ENCODE results near the gene DCHS2.

DCHS2 gene

DNA sequence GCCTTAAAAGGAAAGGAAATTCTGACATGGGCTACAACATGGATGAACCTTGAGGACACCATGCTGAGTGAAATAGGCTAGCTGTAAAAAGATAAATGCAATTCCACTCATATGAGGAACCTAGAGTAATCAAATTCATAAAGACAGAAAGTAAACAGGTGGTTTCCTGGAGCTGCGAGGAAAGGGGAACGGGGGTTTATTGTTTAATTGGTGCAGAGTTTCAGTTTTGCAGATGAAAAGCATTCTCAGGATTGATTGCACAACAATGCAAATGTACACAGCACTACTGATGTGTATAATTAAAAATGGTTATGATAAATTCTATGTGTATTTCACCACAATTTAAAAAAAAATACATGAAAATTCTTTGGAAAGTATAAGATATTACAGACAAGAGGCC, 34.6 kb upstream of the DCHS2 start:
- in situ Hi-C loops (cut with MboI; ENCODE audit: low pct_unique_long_range_greater_than_20kb, low sequenced_read_pairs, unreplicated experiment) = no loop called here
- DNase-seq (ENCODE audit: low spot score) = no peak
- TF ChIP-seq, protein P1, sequence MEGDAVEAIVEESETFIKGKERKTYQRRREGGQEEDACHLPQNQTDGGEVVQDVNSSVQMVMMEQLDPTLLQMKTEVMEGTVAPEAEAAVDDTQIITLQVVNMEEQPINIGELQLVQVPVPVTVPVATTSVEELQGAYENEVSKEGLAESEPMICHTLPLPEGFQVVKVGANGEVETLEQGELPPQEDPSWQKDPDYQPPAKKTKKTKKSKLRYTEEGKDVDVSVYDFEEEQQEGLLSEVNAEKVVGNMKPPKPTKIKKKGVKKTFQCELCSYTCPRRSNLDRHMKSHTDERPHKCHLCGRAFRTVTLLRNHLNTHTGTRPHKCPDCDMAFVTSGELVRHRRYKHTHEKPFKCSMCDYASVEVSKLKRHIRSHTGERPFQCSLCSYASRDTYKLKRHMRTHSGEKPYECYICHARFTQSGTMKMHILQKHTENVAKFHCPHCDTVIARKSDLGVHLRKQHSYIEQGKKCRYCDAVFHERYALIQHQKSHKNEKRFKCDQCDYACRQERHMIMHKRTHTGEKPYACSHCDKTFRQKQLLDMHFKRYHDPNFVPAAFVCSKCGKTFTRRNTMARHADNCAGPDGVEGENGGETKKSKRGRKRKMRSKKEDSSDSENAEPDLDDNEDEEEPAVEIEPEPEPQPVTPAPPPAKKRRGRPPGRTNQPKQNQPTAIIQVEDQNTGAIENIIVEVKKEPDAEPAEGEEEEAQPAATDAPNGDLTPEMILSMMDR (IDR thresholded peaks at IDR 0.05; ENCODE audit: extremely low read depth, insufficient read depth, missing control alignments) = no peak

DNA sequence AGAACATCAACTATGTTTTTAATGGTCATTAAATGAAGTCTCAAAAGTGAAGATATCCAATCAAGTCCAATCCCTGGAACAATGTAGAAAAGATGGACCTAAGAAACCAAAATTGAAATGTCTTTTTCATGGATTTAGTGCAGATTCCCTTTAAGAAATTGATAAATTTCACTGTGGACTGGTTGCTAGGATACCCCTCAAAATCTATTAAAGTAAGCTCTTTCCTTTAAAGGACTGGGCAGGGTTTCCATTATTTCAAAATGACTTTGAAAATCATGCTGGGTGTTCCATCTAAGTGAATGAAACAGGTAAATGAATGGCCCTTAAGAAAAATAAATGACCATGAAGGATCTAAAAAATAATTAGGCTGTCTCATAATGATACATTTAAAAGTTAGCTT, 30.0 kb upstream of the DCHS2 start:
- TF ChIP-seq, protein P1 (IDR thresholded peaks at IDR 0.05; ENCODE audit: extremely low read depth, insufficient read depth, missing control alignments) = no peak
- DNase-seq (ENCODE audit: low spot score) = no peak
- in situ Hi-C loops (cut with MboI; ENCODE audit: low pct_unique_long_range_greater_than_20kb, low sequenced_read_pairs, unreplicated experiment) = no loop called here

DNA sequence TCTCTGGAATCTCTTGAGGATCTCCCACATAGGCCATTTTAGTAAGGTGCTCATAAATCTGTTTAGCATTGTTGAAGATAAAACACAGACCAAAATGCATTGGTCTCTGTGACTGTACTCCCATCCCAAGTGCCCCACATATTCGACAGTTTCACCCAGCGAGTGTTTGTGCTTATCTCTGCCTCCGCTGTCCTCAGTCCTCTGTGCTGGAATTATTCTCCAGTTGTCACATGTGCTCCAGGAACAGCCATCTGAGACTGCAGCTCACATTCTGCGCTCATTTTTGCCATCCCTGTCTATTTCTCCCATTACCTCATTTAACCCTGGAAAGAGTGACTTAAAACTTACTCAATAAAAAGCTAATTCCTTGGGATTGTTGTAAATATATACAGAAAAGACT, 27.6 kb upstream of the DCHS2 start:
- in situ Hi-C loops (cut with MboI; ENCODE audit: low pct_unique_long_range_greater_than_20kb, low sequenced_read_pairs, unreplicated experiment) = no loop called here
- DNase-seq (ENCODE audit: low spot score) = no peak
- TF ChIP-seq, protein P1 (IDR thresholded peaks at IDR 0.05; ENCODE audit: extremely low read depth, insufficient read depth, missing control alignments) = no peak

DNA sequence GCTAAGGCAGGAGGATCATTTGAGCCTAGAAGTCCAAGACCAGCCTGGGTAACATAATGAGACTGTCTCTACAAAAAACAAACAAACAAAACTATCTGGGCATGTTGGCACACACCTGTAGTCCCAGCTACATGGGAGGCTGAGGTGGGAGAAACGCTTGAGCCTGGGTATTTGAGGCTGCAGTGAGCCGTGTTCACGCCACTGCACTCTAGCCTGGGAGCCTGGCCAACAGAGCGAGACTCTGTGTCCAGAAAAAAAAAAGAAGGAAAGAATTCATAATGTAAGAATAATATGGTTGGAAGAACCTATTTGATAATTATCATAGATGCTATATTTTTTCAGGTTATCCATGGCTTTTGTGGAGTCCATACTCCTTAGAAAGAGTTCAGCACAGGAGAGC, 26.0 kb upstream of the DCHS2 start:
- TF ChIP-seq, protein P1 (IDR thresholded peaks at IDR 0.05; ENCODE audit: extremely low read depth, insufficient read depth, missing control alignments) = no peak
- in situ Hi-C loops (cut with MboI; ENCODE audit: low pct_unique_long_range_greater_than_20kb, low sequenced_read_pairs, unreplicated experiment) = no loop called here
- DNase-seq (ENCODE audit: low spot score) = no peak

DNA sequence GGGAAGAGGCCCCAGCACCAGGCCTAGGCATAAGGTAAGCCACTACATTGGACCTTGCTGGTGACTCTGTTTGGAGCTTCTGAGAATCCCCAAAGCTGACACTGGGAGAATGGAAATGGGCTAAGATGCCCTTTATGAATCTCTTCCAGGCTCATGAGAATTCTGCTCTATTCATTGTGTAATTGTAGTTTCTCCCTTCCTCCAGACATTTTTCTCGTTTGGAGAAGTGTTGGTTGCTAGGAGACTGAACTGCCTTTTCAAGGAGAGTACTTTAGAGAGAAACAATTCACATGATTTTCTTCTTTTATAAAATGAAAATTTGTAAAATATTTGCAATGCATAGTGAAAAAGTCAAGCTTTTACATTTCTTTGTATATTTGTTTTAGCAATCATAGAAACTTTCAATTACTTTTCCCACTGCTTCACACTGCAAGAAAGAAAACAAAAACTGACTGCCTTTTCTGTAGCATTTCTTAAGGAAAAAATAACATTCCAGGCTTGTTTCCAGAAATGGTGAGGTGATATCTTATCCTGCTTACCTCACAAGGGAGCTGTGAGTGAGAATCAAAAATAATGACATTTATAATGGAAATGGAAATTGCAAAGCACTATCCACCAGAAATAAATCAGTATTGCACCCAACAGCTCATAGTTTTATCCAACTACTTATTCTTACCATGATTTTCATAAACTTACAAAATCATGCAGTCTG, 24.9 kb upstream of the DCHS2 start:
- DNase-seq (ENCODE audit: low spot score) = no peak
- TF ChIP-seq, protein P1 (IDR thresholded peaks at IDR 0.05; ENCODE audit: extremely low read depth, insufficient read depth, missing control alignments) = no peak
- in situ Hi-C loops (cut with MboI; ENCODE audit: low pct_unique_long_range_greater_than_20kb, low sequenced_read_pairs, unreplicated experiment) = no loop called here

DNA sequence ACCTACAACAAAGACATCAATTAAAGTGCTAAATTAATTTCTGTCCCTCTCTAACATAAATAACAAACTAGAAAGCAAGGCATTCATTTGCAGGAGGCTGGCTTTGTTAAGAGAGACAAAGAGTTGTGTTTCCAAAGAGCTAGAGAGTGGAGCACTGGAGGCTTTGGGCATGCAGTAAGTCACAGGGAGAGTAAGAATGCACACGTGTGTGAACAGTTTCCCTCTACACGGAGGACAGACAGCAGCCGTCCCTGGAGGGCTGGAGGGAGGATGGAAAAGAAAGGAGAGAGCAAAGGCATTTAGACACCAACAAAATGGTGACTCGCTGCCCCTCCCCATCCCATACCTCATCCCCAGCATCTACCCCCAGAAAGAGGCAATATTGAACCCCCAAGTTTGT, 20.4 kb upstream of the DCHS2 start:
- TF ChIP-seq, protein P1 (IDR thresholded peaks at IDR 0.05; ENCODE audit: extremely low read depth, insufficient read depth, missing control alignments) = no peak
- in situ Hi-C loops (cut with MboI; ENCODE audit: low pct_unique_long_range_greater_than_20kb, low sequenced_read_pairs, unreplicated experiment) = no loop called here
- no peak for DNase-seq (ENCODE audit: low spot score)
